ENCODE results near the gene SCAMP4.
A peak's percentile ranks its signal among the peaks of the same experiment; 100 is the strongest.

DNA sequence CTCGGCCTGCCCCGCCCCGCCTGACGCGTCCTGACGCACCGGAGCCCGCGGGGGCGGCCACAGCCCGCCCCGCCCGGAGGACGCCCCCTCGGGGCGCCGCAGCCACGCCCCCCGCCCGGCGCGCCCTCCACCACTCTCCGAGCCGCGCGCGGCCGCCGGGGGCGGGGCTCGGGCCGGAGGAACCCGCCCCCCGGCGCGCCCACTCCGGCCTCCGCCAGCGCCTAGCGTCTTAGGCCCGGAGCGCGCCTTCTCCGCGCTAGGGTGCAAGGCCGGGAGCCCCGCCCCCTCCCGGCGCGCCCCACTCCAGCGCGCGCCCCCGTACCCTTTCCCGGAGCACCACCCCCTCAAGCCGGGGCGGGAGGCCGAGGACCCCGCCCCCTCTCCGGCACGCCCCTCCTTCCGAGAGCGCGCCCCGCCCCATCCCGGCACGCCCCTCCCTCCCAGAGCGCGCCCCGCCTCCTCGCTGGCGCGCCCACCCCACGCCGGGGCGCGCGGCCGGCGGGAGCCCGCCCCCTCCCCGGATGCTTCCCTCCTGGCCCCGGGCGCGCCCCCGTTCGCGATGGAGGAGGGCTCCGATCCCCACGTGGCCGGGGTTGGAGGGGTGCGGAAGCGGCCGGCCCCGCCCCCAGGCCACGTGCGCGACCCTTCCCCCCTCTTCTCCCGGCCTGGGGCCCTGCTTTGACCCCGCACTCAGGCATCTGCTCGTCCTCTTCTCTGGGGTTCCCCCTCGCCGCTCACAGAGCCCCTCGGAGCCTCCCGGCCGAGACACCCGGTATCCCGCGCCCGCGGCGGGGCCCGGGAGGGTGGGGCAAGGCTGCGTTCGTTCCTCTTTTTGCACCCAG is 41.3 kb upstream of the SCAMP4 start:
- TF ChIP-seq POLR2AphosphoS5 (IDR thresholded peaks at IDR 0.05; ENCODE audit: low read depth, low read length): 0 out of 2 replicates have a peak, but pooled peaks have one; percentile 34
- TF ChIP-seq SIN3A (IDR thresholded peaks at IDR 0.05; ENCODE audit: borderline replicate concordance, insufficient read depth, low read length): peak; percentile 96; the same call in 1 of the 2 replicates
- no peak for TF ChIP-seq TAF1 (IDR thresholded peaks at IDR 0.05; ENCODE audit: borderline replicate concordance, insufficient read depth, low read length)
- no peak for TF ChIP-seq REST (IDR thresholded peaks at IDR 0.05; ENCODE audit: insufficient read depth in 1 of 2, low read depth in 2 of 2, low read length in 2 of 2)
